GM19463 (cell line): ENCODE results near the gene HERPUD1.
"Not testable (repeated sequence)": the region's sequence is repeated elsewhere in the genome, so short reads cannot be mapped to it uniquely, and the experiment has no call there.

Source experiments
- ATAC-seq: cut with Tn5 transposase; IDR thresholded peaks from one replicate; pipeline ENCODE4 v1.9.1; 2021; ENCODE audit warnings: mild to moderate bottlenecking, moderate library complexity; ENCODE audit not compliant: unreplicated experiment

HERPUD1 gene

DNA sequence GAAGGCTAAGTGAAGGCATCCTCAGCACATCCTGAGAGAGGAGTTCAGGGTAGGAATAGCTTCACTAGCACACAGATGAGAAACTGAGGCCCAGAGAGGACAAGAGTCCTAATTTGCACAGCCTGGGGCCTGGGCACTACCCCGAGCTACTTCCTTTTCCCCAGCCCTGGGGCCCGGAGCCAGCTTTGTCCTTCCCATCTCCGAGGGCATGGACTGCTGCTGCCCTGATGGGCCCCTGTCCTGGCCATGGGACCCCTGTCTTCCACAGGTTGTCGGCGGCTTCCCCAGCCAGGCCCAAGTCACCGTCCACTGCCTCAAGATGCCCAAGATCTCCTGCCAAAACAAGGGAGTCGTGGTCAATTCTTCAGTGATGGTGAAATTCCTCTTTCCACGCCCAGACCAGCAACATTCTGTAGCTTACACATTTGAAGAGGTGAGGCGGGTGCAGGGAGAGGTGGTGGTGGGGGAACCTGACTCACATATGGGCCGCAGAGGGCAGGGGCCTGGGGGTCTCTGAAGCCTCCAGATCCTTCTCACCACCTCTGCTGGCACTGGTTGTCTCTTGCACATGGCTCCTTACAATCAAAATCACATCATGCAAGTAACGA lies 46.0 kb downstream of the HERPUD1 start:
- ATAC-seq, result no peak

DNA sequence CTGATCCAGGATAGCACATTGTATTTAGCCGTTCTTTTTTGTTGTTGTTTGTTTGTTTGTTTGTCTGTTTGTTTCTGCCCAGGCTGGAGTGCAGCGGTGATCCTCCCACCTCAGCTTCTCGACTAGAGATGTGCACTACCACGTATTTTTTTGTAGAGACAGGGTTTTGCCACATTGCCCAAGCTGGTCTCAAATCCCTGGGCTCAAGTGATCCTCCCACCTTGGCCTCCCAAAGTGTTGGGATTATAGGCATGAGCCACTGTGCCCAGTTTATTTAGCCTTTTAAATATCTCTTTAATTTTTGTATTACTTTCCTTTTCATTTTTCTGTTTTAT lies 48.2 kb downstream of the HERPUD1 start:
- no peak for ATAC-seq

DNA sequence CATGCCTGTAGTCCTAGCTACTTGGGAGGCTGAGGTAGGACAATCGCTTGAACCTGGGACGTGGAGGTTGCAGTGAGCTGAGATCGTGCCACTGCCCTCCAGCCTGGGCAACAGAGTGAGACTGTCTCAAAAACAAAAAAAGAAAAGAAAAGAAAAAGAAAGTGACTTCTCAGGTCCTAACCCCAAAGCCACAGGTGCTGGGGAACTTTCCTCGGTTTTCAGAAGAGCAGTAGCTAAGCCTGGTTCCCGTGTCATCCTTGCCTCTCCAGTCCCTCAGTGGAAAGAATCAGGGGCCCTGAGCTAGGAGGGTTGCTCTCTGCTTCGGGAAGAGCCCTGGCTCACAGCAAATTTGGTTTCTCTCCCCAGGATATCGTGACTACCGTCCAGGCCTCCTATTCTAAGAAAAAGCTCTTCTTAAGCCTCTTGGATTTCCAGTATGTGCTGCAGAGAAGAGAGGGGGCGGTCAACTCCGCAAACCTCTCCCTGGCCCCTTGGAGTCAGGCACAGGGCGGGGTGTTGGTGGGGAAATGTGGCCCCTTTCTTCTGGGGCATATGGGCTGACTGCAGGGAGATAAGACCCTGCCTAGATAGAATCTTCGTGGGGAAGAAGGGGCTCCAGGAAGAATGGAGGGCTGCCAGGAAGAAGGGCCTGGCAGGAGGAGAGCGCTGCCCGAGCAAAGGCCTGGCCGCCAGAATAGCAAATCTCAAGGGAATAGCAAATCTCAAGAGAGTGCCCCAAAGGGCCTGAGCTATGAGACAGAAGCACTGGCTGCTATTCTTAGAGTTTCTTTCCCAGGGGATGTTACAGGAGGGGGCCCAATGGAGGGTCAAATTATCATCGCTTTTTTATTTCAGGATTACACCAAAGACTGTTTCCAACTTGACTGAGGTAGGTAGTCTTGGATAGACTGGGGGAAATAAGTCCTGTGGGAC lies 49.1 kb downstream of the HERPUD1 start:
- ATAC-seq, result no peak

DNA sequence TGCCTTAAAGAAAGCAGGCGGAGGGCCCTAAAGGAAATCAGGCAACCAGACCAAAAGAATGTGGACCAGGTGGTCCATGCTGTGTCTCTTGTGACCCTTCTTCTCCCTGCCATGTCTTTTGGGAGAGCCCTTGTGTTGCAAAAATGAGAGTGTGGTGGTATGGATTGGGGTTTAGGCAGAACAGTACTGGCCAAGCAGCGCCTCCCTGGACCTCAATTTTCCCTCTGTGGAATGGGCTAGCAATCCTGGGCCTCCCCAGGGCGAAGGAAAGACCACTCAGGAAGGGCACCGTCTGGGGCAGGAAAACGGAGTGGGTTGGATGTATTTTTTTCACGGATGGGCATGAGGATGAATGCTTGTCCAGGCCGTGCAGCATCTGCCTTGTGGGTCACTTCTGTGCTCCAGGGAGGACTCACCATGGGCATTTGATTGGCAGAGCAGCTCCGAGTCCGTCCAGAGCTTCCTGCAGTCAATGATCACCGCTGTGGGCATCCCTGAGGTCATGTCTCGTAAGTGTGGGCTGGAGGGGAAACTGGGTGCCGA lies 49.9 kb downstream of the HERPUD1 start:
- ATAC-seq, result no peak

DNA sequence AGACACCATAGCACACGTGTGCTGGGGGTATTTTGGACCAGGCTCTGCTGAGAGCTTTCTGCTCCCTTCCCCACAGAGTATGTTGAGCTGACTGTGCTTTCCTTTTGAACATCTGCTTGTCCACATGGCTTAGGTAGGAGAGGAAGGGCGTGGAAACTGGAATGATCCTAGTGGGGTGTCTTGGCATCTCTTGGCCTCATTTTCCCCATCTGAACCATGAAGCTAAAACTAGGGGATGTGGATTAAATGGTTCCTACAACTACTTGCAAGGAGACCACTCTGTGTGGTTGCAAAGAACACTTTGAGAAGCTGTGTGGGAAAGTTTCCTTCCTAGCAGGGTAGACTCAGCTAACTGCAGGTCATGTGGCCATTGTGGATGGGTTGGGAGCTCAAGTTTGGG lies 50.8 kb downstream of the HERPUD1 start:
- ATAC-seq, result no peak

DNA sequence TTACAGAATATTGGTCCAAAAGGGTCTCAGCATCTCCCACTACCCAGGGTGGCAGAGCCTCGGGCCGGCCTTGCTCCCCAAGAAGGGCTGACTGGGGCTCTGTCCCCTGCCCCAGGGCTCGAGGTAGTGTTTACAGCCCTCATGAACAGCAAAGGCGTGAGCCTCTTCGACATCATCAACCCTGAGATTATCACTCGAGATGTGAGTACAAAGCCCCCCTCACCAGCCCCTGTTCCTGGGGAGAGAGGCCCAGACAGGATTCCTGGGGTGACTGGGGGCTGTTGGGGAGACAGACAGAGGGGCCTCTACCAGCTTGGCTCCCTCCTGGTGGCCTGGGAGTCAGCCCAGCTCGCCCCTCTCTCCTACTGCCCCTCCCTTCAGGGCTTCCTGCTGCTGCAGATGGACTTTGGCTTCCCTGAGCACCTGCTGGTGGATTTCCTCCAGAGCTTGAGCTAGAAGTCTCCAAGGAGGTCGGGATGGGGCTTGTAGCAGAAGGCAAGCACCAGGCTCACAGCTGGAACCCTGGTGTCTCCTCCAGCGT lies 51.3 kb downstream of the HERPUD1 start:
- ATAC-seq, result no peak

DNA sequence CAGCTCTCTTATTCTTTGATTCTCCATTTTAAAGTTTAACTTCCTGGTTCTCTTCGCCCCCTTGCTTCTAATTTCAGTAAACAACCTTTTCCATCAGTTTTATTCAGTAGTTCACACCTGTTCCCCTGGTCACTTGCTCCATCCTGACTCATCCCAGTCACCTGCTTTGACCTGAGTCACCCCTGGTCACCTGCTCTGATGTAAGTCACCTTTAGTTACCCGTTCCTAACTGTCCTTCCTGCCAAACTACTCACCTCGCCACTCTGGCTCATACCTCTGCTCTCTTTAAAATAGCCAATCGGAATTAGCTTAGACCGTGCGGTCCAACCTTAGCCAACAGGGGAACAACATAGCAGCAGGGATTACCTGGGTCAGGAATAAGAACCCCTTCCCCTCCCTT lies 52.7 kb downstream of the HERPUD1 start:
- no peak for ATAC-seq

DNA sequence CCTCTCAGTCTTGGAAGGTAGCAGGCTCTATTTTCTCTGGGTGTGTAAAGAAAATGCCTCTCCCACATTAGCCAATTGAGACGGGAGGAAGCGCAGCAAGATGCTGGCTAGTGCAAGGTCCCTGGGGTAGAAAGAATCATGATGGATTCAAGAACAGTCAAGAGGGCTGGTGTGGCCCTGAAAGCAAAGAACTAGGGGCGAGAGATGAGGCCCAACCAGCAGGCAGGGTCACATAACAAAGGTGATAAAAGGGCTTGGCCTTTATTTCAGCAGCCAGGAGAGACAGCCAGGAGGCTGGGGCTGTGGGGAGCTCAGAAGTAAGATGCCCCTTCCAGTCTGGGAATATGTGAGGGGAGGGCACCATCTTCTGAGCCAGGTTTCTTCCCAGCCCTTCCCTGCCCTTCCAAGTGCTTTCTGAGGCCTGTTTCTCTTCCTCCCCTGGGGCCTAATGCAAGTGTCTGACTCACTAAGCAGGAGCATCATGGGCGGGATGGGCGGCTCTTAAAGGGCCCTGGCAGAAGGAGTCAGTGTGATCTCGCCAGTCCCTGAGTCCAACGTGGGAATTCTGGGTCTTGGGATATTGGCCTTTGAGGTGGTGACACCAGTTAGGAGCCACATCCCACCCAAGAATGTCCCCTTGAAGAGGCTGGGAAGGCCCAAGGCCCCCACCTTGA lies 53.5 kb downstream of the HERPUD1 start:
- no peak for ATAC-seq

DNA sequence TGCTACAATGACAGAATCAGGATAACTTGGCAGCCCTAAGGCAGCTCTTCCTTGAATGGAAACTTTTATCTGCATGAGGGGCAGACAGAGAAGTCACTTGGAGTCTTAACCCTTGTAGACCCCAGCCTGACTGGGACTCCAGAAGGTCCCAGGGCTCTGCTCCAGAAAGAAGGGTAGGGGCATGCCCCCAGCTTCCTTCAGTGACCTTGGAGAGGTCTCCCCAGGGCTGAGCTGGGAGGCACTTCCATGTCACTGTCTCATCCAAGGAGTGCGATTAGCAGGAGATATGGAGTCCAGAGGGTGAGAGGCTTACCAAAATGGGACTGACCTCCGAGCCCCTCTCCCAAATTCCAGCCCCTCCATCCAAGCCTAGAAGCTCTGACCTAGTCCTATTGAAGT lies 54.0 kb downstream of the HERPUD1 start:
- no peak for ATAC-seq

DNA sequence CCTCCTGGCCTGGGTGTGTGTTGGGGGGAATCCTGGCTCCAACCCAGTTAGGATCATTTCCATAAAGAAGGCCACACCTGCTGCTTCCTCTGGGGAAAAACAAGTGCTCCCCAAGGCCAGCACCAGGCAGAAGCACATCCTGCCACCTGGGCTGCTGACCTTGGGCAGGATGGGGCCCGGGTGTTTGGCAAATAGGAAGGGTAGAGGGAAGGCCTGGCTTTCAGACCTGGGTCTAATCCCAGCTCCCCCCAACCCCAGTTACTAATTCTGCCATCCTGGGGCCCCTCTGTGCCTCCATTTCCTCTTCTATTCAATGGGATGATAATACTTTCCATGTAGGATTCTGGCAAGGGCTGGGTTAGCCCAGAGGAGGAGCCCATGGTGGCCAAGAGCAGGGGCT lies 54.4 kb downstream of the HERPUD1 start:
- no peak for ATAC-seq

DNA sequence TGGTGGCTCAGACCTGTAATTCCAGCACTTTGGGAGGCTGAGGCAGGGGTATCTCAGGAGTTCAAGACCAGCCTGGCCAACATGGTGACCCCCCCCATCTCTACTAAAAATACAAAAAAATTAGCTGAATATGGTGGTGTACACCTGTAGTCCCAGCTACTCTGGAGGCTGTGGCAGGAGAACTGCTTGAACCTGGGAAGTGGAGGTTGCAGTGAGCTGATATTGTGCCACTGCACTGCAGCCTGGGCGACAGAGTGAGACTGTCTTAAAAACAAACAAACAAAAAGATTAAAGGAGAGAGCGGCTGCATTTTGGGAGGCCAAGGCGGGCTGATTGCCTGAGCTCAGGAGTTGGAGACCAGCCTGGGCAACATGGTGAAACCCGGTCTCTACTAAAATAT lies 55.0 kb downstream of the HERPUD1 start:
- not testable (repeated sequence) for ATAC-seq

DNA sequence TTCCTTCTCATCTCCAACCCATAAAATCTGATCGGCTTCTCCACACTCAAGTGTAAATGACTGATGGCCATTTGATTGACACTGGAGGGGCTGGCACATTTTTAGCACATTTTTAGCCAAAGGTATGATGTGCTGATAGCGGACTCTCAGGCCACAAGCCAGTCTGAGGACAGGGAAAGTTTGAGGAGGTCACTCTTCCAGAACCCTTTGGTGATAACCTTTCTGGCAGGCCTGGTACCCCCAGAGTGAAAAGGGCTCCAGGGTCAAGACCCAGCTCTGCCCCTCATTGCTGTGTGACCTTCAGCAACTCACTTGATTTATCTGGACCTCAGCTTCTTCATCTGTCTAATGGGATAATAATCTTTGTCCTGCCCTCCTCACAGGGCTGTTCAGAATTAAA lies 55.8 kb downstream of the HERPUD1 start:
- ATAC-seq, result no peak

DNA sequence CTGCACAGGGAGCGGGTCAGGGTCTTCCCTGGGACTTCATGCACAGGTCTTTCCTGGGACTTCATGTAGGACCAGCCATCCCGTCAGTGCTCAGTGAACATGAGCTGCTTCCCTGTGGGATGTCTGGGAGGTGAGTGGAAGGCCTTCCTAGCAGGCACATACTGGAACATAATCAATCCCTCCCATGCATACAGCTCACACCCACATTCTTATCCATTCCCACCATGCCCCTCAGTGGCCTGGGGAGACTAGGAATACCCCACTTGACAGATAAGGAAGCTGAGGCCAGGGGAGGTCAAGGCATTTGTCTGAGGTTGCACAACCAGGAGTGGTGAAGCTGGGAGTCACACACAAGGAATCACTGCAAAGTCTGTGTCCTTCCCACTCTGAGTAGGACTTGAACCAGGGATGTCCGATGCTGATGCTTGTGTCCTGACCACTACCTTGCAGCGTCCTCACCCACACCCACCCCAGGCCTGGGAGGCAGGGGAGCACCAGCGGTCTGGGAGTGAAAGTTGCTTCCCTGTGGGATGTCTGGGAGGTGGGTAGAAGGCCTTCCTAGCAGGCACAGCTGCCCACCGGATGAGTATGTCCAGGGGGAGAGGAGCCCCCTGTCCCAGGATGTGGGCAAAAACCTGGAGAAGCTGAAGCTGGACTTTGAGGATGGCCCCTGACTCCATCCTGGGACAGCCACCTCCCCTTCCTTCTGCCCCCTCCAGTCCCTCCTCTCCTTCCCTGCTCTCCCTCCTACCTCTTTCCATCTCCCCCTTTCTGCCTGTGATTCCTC lies 56.4 kb downstream of the HERPUD1 start:
- no peak for ATAC-seq

DNA sequence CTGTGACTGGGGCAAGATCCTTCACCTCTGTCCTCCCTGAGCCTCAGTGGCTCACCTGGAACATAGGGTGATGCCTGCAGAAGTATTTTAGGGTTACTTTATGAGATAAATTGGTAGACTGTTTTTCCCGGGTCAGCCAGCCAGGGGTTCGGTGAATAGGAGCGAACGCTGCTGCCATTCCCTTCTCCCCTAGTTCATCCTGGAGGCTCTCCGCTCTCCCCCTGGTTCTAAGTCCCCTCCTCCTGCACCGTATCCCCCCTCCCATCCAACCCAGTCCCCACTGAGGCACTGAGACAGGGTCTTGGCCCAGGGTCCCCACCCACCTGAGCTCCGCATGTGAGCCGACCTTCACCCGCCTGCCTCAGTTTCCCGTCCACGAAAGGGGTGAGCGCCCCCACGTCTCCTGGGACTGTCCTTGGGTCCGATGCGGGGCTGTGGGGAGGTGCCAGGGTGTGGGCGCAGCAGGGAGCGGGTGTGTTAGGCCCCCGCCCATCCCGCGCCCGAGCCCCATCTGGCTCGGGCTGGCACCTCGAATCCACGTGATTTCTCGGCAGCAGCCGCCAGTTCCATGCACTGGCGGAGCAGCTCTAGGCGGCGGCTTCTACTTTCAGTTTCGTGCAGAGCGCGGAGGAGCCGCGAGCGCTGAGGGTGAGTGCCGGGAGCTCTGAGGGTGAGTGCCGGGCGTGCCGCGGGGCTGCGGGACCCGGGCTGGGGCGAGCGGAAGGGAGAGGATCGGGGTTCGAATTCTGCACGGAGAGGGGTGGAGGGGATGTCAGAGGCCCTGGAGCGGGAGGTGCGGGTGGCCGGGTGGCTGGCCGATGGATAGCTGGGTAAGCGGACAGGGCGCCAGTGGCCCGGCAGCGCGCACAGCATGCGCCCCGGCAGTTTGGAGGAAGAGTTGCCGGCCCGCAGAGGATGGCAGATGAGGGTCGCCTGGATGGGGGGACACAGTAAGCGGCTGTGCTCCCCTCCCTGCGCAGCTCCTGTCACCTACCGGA lies 57.3 kb downstream of the HERPUD1 start, which contains the start of gene NLRC5:
NLRC5 (plus strand) TSS at position 610 of the 998 bp plus-strand sequence. CDS start 31,156 bp downstream, outside the sequence.
- ATAC-seq, result peak; percentile 80

DNA sequence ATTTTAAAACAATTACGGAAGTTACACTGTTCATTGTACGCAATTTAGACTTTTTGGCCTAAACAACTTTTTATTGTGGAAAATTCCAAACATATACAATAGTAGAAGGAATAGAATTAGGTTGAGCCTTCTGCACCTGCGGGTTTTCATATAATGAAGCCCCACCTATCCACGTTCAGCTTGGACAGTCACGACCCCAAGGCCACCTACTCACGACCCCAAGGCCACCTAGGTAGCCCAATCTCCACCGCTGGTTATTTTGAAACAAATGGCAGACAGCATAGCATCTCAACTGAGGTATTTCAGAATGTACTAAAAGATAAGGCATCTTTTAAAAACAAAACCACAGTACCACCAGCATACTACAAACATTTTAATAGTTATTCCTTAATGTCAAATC lies 58.0 kb downstream of the HERPUD1 start:
- ATAC-seq, result no peak

DNA sequence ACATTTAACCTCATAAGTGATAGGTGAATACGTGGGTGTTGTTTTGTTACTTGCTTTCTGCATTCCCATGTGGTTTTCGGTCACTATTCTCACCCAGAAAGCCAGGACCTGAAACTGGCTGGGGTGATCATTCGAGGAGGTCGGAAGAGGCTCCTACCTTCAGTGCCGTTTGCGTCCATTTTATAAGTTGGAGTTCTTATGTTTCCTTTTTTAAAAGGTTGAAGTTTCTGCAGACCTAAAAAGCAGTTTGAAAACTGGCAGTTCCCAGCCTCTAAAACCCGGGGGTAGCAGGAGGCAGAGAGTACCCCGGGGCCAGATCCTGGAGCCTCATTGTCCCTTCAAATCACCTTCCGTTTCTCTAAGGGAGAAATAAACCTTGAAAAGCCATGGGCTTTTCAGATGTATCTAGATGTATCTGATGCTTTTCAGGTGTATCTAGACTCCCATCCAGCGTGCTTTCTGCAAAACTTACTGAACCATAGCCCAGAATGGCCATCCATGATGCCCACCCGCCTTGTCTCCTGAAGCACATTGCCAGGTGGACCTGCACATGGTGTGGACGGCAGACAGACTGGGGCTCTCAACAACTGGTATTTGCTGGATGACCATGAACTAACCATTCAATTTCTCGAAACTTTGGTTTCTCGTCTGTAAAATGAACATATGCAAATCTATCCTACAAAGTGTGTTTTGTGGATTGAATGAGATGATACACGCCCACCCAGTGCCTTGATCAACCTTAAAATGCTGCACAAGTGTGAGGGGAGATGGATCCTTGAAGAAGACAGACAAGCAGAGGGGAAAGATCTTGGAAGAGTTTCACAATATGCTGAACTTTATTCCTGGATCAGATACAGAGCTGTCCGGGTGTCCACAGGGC lies 58.7 kb downstream of the HERPUD1 start:
- no peak for ATAC-seq

DNA sequence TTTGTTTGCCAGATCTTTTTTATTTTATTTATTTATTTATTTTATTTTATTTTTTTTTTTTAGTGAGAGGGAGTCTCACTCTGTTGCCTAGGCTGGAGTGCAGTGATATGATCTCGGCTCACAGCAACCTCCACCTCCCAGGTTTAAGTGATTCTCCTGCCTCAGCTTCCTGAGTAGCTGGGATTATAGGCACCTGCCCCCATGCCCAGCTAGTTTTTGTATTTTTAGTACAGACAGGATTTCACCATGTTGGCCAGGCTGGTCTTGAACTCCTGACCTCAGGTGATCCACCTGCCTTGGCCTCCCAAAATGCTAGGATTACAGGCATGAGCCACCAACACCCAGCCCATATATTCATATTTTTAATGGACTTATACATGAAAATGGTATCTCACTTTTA lies 60.5 kb downstream of the HERPUD1 start:
- ATAC-seq, result not testable (repeated sequence)

DNA sequence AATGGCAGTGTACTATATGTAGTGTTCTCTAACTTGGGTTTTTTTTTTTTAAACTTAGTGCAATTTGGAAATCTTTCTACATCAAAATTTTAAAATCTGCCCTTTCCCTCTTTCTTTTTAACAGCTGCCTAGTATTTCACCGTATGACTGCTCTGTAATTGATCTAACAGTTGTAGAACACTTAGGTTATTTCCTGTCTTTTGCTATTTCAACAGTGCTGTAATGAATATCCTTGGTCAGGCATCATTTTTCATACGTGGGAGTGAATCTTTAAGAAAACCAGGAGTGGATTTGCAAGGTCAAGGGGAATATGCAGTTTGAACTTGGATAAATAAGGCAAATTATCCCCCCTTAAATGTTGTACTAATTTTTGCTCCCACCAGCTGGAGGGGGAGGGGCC lies 61.3 kb downstream of the HERPUD1 start:
- no peak for ATAC-seq
